ENCODE data around the gene MMP14.

- TF ChIP-seq CTCF (IDR thresholded peaks at IDR 0.05; ENCODE audit: insufficient read depth, low read length) (no peak), POLR2AphosphoS5 (IDR thresholded peaks at IDR 0.05; ENCODE audit: low read depth) (no peak), GABPA (IDR thresholded peaks at IDR 0.05; ENCODE audit: low read depth) (no peak), REST (IDR thresholded peaks at IDR 0.05; ENCODE audit: insufficient replicate concordance, low read depth) (no peak)
Measured at GRCh38 chr14:22850944-22851764, 14.8 kb downstream of the MMP14 start.

Data from HL-60 (cell line).